T-helper 2 cell treated with Interferon-gamma antibody and Interleukin-4, amounts not matched to agents 100 ng/mL and 5 ng/mL, for 36 hours (primary cell): ENCODE data around the gene PYY. TPM values are rescaled to one million over a fixed set of nuclear protein-coding genes. Genes with fewer than 3 reads are reported as not detected.
"Not testable (repeated sequence)": the region's sequence is repeated elsewhere in the genome, so short reads cannot be mapped to it uniquely, and the experiment has no call there.

Experiments
- intact Hi-C: fragments of 100-400 bp; cut with micrococcal nuclease; formaldehyde crosslinking; loops from one replicate; pipeline ENCODE4 v1.15.1; 2023
- total RNA-seq: library from RNA; stranded (reverse); gene quantifications from 2 replicates; pipeline ENCODE4 v1.2.3, GENCODE V29; 2022

Gene PYY
- total RNA-seq: not detected in 2 replicates

GRCh38 chr17:43953746-43954145, at the start of gene PYY:
PYY (minus strand) TSS chr17:43953940; CDS start chr17:43953483, 457 bp downstream.
- intact Hi-C loops: no loop called here

GRCh38 chr17:44002141-44002848, 48.6 kb upstream of the PYY start:
- intact Hi-C loops: no loop called here

- intact Hi-C loops: no loop called here
Observed at GRCh38 chr17:44001461-44001920, 47.8 kb upstream of the PYY start.

GRCh38 chr17:44000871-44001460, 47.2 kb upstream of the PYY start:
- intact Hi-C loops: no loop called here

GRCh38 chr17:44000141-44000860, 46.6 kb upstream of the PYY start:
- intact Hi-C loops: no loop called here

- intact Hi-C loops: no loop called here
Observed at GRCh38 chr17:43999024-43999423, 45.3 kb upstream of the PYY start.

GRCh38 chr17:43998552-43998951, 44.8 kb upstream of the PYY start:
- intact Hi-C loops: no loop called here

- intact Hi-C loops: not testable (repeated sequence)
Observed at GRCh38 chr17:43997180-43997579, 43.4 kb upstream of the PYY start.

GRCh38 chr17:43995150-43995471, 41.4 kb upstream of the PYY start:
- intact Hi-C loops: loop anchor here (1.0 kb wide), 2 partner anchors 51 to 117 kb away; no protein-coding TSS in a partner anchor

GRCh38 chr17:43994272-43995149, 40.8 kb upstream of the PYY start:
- intact Hi-C loops: loop anchor here (1.0 kb wide), 2 partner anchors 50 to 116 kb away; no protein-coding TSS in a partner anchor

- intact Hi-C loops: no loop called here
Observed at GRCh38 chr17:43992641-43993040, 38.9 kb upstream of the PYY start.

- intact Hi-C loops: no loop called here
Observed at GRCh38 chr17:43988301-43988700, 34.6 kb upstream of the PYY start.

GRCh38 chr17:43987131-43988021, 33.6 kb upstream of the PYY start:
- intact Hi-C loops: no loop called here

GRCh38 chr17:43986225-43986981, 32.7 kb upstream of the PYY start:
- intact Hi-C loops: no loop called here

GRCh38 chr17:43984521-43984920, 30.8 kb upstream of the PYY start:
- intact Hi-C loops: no loop called here

- intact Hi-C loops: no loop called here
Observed at GRCh38 chr17:43983515-43984411, 30.0 kb upstream of the PYY start.

GRCh38 chr17:43983196-43983514, 29.4 kb upstream of the PYY start:
- intact Hi-C loops: no loop called here

- intact Hi-C loops: no loop called here
Observed at GRCh38 chr17:43982171-43982570, 28.4 kb upstream of the PYY start.

GRCh38 chr17:43979671-43980070, 25.9 kb upstream of the PYY start:
- intact Hi-C loops: no loop called here
